ENCODE data around the gene BZW2. TPM values are rescaled to one million over a fixed set of nuclear protein-coding genes. Genes with fewer than 3 reads are reported as not detected.

BZW2 gene
- total and polyA plus RNA-seq, 2 of the 13 experiments (the other 11 are each of a cell fraction or from before 2014, with no cell fraction given): 21.8 to 95.2 TPM

DNA sequence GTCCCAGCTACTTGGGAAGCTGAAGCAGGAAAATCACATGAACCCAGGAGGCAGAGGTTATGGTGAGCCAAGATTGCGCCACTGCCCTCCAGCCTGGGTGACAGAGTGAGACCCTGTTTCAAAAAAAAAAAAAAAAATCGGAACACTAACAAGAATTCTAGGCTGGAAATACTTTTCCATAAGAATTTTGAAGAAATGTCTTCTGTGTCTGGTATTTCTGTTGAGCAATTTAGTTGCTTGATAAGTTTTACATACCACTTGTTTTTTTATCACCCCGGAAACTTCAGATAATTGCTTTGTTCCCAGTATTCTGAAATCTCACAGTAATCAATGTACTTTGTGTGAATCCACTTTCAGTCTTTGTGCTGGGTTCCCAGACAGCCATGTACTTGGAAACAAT, 25.8 kb downstream of the BZW2 start:
- no TSS peak for BruUV-seq (replicated peaks)
- Histone ChIP-seq H3K9me3 (ENCODE audit: low read length) (no peaks in the 10 kb centered on the region), H3K9ac (ENCODE audit: insufficient read depth, low read depth, low read length) (no peak overlapping the region), H3K36me3 (replicated peaks in 1 of 2; ENCODE audit: control insufficient read depth in 1 of 2, insufficient read depth in 2 of 2, low read length in 2 of 2) (peaks cover 5 to 31% of the 10 kb centered on the region in 2 experiments; a peak in 4 of 5 replicates), H3K4me1 (ENCODE audit: insufficient read depth, low read length) (peaks cover 15% of the 10 kb centered on the region), H3K4me2 (ENCODE audit: low read depth, low read length) (no peak overlapping the region), H3K4me3 (replicated peaks in 1 of 3; ENCODE audit: insufficient read depth in 1 of 3, low read depth in 2 of 3, low read length in 3 of 3) (no peak overlapping the region), H4K20me1 (ENCODE audit: insufficient read depth, low read length) (no peaks in the 10 kb centered on the region), H3K79me2 (ENCODE audit: insufficient read depth, low read length) (peaks cover 26% of the 10 kb centered on the region), H3K27ac (ENCODE audit: extremely low read length, insufficient read depth, low read length) (no peak overlapping the region), H3K27me3 (ENCODE audit: control insufficient read depth in 1 of 2, insufficient read depth in 2 of 2, low read length in 2 of 2) (no peaks in the 10 kb centered on the region), H2AFZ (ENCODE audit: low read length) (no peak overlapping the region)
- ATAC-seq (no peak), DNase-seq (ENCODE audit: low spot score) (no peak), FAIRE-seq (no peak)
- in situ Hi-C loops (cut with HindIII; ENCODE audit: extremely low pct_ligation_motif_present, low pct_unique_long_range_greater_than_20kb) (no loop called here), intact Hi-C loops (cut with micrococcal nuclease; ENCODE audit: unreplicated experiment) (no loop called here)
- CTCF ChIA-PET (ENCODE audit: low intra/inter-chr PET ratio, low total read pairs): no interaction called here
- WGBS (ENCODE audit: low lambda C conversion rate): 99% methylated on average over 3 of the region's 3 CpGs
- POLR2A ChIA-PET: no interaction called here
- TF ChIP-seq ZNF772 (CRISPR knock-in tag; IDR thresholded peaks at IDR 0.05) (no peak), GATAD1 (CRISPR knock-in tag; IDR thresholded peaks at IDR 0.05) (no peak), TAF1 (CRISPR knock-in tag; IDR thresholded peaks at IDR 0.05) (no peak), NFKB2 (CRISPR knock-in tag; IDR thresholded peaks at IDR 0.05; ENCODE audit: borderline replicate concordance) (no peak), TAF15 (IDR thresholded peaks at IDR 0.05; ENCODE audit: low read depth, low read length, poor library complexity, severe bottlenecking) (no peak), MAZ (IDR thresholded peaks at IDR 0.05; ENCODE audit: borderline replicate concordance, low read depth, low read length) (no peak), MAZ (CRISPR knock-in tag; IDR thresholded peaks at IDR 0.05; ENCODE audit: low read depth) (no peak)
- TF ChIP-seq, protein P1, sequence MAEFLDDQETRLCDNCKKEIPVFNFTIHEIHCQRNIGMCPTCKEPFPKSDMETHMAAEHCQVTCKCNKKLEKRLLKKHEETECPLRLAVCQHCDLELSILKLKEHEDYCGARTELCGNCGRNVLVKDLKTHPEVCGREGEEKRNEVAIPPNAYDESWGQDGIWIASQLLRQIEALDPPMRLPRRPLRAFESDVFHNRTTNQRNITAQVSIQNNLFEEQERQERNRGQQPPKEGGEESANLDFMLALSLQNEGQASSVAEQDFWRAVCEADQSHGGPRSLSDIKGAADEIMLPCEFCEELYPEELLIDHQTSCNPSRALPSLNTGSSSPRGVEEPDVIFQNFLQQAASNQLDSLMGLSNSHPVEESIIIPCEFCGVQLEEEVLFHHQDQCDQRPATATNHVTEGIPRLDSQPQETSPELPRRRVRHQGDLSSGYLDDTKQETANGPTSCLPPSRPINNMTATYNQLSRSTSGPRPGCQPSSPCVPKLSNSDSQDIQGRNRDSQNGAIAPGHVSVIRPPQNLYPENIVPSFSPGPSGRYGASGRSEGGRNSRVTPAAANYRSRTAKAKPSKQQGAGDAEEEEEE (CRISPR knock-in tag; IDR thresholded peaks at IDR 0.05; ENCODE audit: borderline replicate concordance): no peak
- TF ChIP-seq, protein P2, sequence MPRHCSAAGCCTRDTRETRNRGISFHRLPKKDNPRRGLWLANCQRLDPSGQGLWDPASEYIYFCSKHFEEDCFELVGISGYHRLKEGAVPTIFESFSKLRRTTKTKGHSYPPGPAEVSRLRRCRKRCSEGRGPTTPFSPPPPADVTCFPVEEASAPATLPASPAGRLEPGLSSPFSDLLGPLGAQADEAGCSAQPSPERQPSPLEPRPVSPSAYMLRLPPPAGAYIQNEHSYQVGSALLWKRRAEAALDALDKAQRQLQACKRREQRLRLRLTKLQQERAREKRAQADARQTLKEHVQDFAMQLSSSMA (CRISPR knock-in tag; IDR thresholded peaks at IDR 0.05): no peak
- TF ChIP-seq, protein P3, sequence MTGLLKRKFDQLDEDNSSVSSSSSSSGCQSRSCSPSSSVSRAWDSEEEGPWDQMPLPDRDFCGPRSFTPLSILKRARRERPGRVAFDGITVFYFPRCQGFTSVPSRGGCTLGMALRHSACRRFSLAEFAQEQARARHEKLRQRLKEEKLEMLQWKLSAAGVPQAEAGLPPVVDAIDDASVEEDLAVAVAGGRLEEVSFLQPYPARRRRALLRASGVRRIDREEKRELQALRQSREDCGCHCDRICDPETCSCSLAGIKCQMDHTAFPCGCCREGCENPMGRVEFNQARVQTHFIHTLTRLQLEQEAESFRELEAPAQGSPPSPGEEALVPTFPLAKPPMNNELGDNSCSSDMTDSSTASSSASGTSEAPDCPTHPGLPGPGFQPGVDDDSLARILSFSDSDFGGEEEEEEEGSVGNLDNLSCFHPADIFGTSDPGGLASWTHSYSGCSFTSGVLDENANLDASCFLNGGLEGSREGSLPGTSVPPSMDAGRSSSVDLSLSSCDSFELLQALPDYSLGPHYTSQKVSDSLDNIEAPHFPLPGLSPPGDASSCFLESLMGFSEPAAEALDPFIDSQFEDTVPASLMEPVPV (CRISPR knock-in tag; IDR thresholded peaks at IDR 0.05): no peak
- TF ChIP-seq, protein P4, sequence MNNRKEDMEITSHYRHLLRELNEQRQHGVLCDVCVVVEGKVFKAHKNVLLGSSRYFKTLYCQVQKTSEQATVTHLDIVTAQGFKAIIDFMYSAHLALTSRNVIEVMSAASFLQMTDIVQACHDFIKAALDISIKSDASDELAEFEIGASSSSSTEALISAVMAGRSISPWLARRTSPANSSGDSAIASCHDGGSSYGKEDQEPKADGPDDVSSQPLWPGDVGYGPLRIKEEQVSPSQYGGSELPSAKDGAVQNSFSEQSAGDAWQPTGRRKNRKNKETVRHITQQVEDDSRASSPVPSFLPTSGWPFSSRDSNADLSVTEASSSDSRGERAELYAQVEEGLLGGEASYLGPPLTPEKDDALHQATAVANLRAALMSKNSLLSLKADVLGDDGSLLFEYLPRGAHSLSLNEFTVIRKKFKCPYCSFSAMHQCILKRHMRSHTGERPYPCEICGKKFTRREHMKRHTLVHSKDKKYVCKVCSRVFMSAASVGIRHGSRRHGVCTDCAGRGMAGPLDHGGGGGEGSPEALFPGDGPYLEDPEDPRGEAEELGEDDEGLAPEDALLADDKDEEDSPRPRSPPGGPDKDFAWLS (CRISPR knock-in tag; IDR thresholded peaks at IDR 0.05; ENCODE audit: borderline replicate concordance): no peak
- TF ChIP-seq, protein P5, sequence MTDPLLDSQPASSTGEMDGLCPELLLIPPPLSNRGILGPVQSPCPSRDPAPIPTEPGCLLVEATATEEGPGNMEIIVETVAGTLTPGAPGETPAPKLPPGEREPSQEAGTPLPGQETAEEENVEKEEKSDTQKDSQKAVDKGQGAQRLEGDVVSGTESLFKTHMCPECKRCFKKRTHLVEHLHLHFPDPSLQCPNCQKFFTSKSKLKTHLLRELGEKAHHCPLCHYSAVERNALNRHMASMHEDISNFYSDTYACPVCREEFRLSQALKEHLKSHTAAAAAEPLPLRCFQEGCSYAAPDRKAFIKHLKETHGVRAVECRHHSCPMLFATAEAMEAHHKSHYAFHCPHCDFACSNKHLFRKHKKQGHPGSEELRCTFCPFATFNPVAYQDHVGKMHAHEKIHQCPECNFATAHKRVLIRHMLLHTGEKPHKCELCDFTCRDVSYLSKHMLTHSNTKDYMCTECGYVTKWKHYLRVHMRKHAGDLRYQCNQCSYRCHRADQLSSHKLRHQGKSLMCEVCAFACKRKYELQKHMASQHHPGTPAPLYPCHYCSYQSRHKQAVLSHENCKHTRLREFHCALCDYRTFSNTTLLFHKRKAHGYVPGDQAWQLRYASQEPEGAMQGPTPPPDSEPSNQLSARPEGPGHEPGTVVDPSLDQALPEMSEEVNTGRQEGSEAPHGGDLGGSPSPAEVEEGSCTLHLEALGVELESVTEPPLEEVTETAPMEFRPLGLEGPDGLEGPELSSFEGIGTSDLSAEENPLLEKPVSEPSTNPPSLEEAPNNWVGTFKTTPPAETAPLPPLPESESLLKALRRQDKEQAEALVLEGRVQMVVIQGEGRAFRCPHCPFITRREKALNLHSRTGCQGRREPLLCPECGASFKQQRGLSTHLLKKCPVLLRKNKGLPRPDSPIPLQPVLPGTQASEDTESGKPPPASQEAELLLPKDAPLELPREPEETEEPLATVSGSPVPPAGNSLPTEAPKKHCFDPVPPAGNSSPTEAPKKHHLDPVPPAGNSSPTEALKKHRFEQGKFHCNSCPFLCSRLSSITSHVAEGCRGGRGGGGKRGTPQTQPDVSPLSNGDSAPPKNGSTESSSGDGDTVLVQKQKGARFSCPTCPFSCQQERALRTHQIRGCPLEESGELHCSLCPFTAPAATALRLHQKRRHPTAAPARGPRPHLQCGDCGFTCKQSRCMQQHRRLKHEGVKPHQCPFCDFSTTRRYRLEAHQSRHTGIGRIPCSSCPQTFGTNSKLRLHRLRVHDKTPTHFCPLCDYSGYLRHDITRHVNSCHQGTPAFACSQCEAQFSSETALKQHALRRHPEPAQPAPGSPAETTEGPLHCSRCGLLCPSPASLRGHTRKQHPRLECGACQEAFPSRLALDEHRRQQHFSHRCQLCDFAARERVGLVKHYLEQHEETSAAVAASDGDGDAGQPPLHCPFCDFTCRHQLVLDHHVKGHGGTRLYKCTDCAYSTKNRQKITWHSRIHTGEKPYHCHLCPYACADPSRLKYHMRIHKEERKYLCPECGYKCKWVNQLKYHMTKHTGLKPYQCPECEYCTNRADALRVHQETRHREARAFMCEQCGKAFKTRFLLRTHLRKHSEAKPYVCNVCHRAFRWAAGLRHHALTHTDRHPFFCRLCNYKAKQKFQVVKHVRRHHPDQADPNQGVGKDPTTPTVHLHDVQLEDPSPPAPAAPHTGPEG (CRISPR knock-in tag; IDR thresholded peaks at IDR 0.05): no peak
